Stimulated activated CD8-positive, alpha-beta memory T cell treated with anti-CD3 and anti-CD28 coated beads, Interleukin-7, amount 100 ng/mL, for 24 hours (primary cell): ENCODE data around the gene CACNB4.

ENCODE experiments used
- DNase-seq: peaks from one replicate; pipeline ENCODE4 v3.0.0-alpha.2; 2020; ENCODE audit warnings: low read depth

The CACNB4 gene

DNA sequence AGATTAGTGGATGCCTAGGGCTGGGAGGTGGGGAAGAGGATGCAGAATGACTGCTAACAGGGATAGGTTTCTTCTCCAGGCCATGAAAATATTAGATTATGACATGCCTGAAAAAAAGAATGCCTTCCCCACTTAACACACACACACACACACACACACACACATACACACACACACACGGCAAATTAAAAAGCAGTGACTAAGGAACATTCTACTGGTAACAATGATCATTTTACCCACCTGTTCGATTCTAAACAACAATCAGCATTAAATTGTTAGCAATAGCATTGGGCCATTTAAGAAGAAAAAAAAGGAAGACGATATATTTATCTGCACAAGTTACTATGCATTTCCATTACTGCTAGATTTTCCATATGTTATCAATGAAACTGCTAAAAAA is 10.8 kb downstream of the CACNB4 start:
- no peak for DNase-seq

DNA sequence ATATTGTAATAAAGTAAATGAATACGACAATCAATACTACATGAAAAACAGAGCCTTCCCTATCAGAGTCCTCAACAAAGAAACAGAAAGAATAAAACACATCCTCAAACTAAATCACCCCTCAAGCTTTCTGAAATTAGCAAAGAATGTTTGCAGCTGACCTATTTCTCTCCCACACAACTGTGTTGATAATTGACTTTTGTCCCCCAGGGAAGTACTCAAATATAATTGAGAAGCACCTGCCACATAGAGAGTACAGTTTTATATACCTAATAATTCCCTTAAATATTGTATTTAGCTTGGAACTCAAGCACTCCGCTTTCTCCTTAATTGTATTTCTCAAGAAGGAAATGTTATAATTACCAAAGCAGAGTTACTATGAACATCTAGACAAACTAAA is 12.6 kb downstream of the CACNB4 start:
- no peak for DNase-seq

DNA sequence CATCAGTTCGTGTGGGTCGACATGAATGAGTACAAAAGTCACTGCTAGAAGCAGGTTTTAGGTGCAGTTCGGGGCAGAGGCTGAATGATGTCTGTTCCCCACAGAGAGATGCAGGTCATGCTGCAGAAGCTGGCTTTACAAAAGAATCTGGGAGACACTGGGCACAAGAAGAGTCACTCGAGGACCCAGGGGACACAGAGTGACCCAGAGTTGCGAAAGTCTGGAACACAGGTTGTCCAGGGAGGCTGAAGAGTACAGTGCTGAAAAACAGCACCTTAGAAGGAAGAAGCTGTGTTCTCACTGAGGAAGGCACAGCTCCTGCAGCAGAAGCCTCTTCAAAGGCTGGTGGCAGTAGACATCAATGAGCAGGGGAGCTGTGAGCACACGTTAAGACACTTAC is 14.8 kb downstream of the CACNB4 start:
- DNase-seq, result no peak

DNA sequence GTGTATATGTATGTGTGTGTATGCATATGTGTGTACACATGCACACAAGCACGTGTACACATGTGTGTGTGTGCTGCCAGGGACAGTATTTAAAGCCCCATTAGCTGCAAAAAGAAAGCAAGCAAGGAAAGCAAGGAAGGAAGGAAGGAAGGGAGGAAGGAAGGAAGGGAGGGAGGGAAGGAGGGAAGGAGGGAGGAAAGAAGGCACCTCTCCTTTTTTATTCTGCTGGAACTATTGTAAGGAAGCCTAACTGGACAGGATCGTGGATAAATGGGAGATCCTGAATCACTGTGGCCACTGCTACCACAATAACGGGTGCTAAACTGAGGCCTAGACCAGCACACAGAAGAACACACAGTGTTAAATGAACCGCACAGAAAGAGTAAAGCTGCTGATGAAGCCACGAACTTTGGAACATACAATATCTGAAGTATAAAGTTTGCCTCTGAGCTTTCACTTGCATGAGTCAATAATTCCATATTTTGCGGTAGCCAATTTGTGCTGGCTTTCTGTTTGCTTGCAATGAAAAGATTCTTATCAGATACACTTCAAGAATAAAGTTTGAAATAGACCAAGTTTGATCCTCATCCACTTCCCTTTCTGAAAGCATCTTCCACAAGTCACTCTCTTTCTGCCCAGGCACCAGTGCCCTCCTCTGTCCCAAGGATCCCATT is 15.5 kb downstream of the CACNB4 start:
- no peak for DNase-seq

DNA sequence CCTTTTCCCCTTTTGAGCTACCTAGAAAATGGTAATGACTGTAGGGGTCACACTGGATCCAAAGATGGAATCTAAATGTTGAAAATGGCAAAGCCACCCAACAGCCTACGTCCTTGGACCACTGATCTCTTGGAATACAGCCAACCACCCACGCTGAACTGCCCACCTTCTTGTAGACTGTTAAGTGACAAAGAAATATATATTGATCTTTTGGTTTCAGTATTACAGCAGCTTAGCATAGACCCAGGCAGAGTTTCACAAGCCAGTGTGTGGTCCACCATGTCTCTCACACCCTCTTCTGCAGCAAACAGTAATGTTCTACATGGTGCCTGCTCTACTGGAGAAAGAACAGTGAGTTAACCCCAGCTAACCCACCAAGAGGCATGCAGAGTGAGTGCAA is 20.2 kb downstream of the CACNB4 start:
- no peak for DNase-seq

DNA sequence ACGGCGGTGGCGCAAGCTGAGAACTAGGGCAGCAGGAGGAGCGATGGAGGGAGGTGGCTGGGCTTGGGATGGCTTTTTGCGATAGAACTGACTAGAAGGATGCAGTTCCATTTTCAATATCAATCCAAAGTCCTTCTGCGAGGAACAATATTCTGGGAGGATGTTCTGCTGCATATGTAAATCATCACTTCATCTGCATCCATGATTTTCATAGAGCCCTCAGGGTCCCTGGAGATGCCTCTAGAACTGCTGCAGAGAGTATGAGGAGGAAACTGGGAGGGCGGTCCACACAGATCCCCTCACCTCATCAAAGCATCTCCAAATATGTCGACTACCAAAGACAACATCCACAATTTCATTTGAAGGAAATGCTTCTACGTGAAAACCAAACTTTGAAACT is 20.8 kb downstream of the CACNB4 start:
- no peak for DNase-seq

DNA sequence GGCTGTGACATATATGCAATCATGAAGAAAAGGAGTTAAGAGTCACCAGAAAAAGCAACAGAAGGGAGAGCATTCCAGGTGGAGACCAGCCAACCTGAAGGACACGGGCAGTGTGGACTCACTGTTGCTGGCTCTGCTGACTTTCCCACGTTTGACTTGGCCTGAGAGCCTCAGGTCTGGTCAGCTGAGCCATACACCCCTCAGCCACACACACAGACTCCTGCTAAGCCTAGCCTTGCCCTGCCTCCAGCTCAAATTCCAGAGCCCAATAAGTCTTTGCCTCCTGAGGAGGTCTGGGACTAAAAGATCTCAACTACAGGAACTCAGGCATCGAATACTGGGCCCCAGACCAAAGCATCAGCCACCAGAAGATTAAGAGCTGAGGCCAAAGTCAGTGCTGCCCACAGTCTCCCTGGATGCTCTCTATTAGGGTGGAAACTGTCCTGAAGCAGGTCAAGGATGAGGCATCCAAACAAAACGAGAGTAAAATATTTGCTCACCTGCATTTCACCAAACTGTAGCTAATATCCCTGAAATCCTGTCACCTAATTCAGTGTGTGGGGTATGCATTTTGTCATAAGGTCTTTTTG is 23.3 kb downstream of the CACNB4 start:
- no peak for DNase-seq

DNA sequence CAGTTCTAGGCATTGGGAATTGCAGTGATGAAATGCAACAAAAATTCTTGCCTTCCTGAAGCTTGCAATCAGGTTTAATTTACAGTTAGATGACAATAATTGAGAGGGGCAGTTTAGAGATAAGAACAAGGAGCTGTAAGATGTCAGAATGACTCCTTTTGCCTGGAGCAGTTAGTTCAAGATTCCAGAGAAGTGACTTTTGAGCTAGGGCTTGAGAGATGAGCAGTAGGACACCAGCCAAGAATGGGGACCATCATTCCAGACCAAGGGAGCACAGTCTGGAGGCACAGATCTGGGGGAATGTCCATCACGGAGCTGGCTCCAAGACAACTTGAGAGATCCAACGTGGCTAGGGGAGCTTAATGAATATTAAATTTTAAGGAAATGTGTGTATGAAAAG is 26.8 kb downstream of the CACNB4 start:
- no peak for DNase-seq

DNA sequence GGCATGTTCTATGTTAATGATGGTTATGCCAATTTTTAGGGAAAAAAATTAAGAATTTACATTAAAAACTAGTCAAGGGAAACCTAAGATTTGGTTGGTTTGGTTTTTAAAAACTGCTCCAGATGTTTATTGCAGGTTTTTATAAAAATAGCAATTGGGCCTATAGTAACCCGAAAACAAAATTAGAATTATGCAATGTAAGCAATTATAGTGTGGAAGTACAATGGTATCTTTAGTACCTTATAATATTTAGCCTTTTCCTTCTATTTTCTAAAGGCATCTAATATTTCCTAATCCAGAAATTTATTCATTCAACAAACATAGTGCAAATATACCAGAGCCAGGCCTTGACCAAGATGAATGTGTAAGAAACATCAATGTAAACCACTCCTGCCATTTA is 27.3 kb downstream of the CACNB4 start:
- no peak for DNase-seq

DNA sequence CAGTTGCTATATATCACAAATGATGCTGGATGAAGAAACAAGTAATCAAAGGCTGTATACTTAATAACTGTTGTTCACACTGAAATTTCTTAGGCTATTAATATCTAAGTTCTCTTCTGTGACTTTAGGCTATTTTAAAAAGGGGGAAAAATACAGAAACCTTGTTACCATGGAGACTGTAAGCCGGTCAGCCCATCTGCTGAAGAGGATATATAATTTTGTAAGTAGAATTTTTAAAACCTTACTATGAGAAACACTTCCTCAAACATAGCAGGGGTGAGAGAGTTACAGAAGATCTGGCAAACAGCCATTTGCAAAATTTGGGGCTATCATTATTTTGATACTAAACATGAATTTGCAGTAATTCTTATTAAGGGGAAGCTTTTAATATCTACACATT is 27.8 kb downstream of the CACNB4 start:
- DNase-seq, result no peak

DNA sequence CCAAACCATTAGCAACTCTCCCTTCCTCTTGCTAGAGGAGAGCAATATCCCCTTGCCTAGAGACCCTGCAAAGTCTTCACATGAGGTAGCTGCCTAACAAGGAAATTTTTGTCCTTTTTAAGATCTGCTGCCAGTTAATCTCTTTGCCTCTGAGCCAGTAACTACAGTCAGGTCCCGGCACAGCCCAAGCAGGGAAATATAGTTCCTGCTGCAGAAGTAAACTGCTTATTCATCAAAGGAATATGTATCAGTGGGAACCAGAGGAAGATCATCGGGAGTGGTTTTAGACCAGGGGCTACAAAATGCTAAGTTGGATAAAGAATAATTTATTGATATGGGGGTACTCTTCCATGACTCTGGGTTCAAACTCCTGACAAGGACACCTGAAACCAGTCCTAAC is 30.6 kb downstream of the CACNB4 start:
- DNase-seq, result no peak

DNA sequence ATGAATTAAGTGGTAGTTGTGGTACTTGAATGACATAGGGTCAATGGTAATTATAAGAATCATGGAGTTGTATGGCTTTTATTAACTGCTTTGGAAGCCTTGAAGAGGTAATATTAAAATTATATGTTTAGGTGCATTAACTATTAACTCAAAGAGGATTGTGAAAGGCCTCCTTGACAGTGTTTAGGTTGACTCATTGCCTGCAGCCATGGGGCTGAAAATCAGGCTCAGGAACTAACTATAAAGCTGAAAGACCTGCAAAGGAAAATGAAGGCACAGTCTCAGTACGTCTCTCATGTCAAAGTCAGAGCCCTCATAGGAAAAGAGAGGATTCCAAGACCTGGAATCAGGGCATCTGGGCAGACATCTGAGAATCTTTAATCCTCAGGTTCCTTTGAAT is 31.0 kb downstream of the CACNB4 start:
- no peak for DNase-seq

DNA sequence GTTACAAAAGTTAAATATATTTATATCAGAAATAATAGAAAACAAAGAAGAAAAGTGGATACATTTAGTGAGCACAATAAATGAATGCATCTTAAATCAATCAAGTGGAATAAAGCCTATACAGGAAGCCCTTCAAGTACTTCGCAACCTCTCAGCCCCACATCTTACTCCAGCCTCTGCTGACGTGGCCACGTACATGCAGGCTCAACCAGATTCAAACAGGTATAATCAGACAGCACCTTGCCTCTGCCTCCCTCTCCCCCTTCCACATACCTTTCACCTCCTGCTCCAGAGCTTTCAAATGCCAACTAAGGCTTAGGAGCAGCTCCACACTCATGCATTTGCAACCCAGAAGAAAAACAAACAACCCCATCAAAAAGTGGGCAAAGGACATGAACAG is 32.9 kb downstream of the CACNB4 start:
- DNase-seq, result no peak

DNA sequence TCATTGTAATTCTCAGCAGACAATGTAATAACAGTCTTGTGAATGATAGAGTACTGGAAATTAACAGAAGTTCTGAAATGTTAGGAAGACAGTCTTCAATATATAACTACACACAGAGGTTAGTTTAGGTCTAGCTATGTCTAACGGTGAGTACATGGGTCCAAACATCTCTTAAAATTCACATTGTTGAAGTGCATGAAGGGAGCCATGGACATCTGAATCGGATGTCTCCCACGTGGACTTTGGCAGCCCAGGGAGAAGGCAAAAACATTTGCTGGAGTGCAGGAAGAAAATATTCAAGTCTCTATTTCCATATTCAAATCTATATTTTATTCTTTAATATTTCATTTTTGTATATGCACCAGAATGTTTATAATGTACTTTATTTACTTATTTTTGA is 34.8 kb downstream of the CACNB4 start:
- DNase-seq, result no peak

DNA sequence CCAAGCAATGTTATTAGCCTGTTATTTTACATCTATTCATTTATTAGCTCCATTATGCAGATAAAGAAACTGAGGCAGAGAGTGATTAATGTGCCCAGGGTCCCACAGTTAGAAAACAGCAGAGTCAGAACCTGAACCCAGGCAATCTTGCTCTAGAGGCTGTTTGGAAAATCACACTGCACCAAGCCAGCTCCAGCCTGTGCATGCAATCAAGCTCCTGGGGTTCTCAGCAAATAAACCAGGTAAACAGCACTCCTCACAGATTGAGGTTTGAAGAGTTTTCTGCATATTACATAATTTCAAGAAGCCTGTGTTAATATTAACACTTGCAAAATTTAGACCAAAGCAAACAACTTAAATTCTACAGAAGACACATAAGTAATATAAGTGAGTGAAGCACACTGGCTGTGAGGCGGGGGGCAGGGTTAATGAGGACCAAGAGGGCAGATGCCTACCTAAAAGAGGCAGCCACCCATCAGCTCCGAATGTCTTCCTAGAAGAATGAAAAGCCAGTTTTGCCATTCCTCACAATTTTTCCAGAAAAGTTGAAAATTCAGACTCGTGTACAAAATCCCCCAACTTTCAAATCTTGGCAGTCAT is 35.4 kb downstream of the CACNB4 start:
- DNase-seq, result no peak

DNA sequence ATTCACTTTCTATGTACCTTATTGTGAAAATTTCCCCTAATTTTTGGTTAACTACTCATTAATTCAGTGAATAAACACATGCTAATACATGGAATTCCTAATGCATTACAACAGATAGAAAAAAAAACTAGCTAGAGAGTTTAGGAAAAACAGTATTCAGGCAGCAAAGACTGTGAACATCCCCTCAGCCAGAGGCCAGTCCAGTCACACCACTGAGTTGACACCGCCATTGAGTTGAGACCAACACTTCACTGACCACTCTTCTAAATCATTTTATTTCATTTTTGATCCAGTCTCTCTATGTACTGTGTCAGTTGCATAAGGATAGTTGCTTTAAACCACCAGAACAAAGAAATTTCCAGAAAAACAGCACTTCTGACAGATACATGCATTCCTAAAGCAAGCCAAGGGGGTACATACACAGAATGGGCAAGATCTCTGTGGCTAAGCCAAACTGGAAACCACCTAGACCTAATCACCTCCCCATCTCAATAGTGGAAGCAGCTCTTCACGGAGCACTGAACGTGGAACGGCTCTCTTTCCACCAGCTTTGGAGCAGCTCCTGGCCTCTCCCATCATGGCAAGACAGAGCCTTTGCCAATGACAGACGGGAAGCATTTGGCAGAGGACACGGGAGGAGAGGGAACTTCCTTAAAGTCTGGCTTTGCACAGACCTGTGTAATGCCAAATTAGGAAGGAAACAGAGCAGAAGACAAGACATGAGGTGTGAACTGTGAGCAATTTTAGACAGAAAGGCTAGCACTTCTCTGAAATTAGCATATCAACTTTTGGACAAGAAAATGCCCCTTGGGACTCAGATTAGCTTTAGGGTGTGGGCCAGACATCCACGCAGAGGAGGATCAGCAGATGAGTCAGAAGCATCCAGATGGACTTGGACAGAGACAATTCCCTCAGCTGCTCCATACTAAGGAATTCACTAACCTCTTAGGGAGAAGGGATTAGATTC is 36.4 kb downstream of the CACNB4 start:
- DNase-seq, result no peak

DNA sequence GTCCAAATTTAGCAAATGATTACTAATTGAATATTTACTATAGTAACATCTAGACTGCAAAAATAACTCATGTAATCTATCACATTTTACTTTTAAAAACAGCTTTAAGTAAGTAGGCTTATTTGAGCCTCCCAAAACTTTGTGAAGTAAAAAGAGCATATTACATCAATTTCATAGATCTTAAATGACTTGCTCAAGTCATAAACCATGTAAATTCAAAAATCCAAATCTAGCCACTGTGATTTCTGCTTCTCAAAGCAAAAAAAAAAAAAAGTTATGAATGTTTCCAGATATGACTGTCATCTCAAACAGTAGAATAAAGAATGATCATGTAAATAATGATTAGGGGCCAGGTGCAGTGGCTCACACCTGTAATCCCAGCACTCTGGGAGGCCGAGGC is 37.5 kb downstream of the CACNB4 start:
- DNase-seq, result no peak

DNA sequence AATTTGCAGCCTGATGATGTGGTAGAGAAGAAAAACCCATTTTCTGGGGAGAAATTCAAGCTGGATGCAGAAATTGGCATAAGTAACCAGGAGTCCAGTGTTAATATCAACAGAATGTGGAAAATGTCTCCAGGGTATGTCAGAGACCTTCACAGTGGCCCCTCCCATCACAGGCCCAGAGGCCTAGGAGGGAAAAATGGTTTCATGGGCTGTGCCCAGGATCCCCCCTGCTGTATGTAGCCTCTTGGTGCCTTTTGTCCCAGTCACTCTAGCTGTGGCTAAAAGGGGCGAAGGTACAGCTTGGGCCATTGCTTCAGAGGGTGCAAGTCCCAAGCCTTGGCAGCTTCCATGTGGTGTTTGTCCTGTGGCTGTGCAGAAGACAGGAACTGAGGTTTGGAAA is 40.2 kb downstream of the CACNB4 start:
- no peak for DNase-seq

DNA sequence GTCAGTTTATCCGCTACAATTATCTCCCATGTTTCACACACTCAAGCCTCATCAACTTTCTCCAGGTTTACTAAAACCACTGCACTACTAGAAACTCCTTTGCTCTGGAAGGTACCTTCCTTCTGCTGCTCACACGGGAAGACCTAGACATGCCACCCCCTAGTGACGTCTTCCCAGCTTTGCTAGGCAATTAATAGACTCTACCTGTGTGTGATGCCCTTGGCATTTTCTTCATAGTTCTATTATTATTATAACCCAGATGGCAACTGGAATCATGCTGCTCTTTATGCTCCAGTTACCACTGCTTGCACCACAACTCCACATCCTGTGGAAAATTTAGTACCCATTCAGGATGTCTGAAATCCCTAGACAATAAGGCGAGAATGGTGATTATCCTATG is 42.4 kb downstream of the CACNB4 start:
- no peak for DNase-seq

DNA sequence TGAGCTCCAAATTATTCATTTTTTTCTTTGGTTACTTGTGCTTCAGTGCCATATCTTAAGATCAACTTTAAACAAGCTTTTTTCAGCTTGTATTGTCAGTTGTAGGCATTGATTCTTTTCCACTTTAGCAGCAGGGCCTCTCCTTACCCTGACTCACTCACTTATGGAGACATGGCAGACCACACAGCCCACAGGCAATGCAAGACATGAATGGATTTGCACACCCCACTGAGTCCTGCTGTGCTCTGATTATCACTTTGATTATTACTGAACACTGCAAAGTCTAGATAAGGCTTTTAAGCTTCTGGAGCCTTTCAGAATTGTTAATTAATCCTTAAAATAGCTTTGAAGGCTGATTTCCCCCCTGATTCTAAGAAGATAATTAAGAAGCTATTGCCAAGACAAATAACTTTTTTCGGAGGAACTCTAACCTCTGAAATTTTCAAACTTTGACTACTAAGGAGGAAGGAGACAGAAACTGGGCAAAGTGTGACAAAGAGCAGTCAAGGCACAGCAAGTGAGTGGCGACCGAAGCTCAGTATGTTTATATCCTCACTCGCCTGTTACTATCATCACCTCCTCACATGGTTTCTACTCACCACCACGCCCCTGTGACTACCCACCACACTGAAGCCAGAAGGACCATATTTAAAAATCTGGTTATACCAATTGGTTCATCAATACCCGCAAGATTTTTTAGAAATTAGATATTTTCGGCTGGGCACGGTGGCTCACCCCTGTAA is 43.3 kb downstream of the CACNB4 start:
- DNase-seq, result no peak

DNA sequence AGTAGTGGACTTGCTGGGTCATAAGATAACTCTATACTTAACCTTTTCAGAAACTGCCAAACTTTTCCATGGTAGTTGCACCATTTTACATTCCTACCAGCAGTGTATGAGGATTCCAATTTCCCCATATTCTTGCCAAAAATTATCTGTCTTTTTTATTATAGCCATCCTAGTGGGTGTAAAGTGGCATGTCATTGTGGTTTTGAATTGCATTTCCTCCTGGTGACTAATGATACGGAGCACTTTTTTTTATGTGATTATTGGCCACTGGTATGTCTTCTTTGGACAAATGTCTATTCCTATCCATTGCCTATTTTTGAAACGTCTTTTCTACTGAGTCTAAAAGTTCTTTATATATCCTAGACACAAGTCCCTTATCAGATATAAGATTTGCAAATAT is 44.3 kb downstream of the CACNB4 start:
- no peak for DNase-seq

DNA sequence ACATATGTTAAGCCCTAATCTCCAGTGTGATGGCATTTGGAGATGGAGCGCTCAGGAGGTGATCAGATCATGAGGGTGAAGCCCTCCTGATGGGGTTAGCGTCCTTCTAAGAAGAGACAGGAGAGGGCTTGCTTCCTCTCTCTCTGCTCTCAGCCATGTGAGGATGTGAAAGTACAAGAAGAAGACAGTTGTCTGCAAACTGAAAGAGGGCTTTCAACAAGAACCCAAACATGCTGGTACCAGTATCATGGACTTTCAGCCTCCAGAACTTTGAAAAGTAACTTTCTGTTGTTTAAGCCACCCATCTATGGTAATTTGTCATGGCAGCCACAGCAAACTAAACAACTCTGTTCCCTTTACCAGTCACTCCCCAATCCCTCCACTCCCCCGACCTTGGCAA is 47.4 kb downstream of the CACNB4 start:
- no peak for DNase-seq
